ENCODE results near the gene TXNDC2.
"Not testable (repeated sequence)": the region's sequence is repeated elsewhere in the genome, so short reads cannot be mapped to it uniquely, and the experiment has no call there.

TXNDC2 gene

GRCh38 chr18:9878783-9879242 lies 7.0 kb upstream of the TXNDC2 start:
- no peak overlapping the region for H3K4me3 ChIP-seq (ENCODE audit: low read depth in 1 of 5, low read length in 5 of 5)
- no peaks in the 10 kb centered on the region for H3K27me3 ChIP-seq (ENCODE audit: control insufficient read depth in 5 of 5, insufficient read depth in 4 of 5, low read length in 5 of 5)
- no peak overlapping the region for H3K27ac ChIP-seq (ENCODE audit: low read depth, low read length)
- peaks cover 0 to 8% (median 6%) of the 10 kb centered on the region in 5 donors for H3K4me1 ChIP-seq (ENCODE audit: control insufficient read depth in 5 of 5, insufficient read depth in 5 of 5, low read length in 5 of 5)
- H3K36me3 ChIP-seq (ENCODE audit: control insufficient read depth in 5 of 5, insufficient read depth in 5 of 5, low read length in 5 of 5), result no peaks in the 10 kb centered on the region
- no peaks in the 10 kb centered on the region for H3K9me3 ChIP-seq (ENCODE audit: control insufficient read depth in 5 of 5, low read length in 5 of 5)
- no peak overlapping the region for H3K9ac ChIP-seq (ENCODE audit: low read length in 5 of 5)

- Histone ChIP-seq H3K9ac (ENCODE audit: low read length in 5 of 5) (no peak overlapping the region), H3K4me1 (ENCODE audit: control insufficient read depth in 5 of 5, insufficient read depth in 5 of 5, low read length in 5 of 5) (no peaks in the 10 kb centered on the region), H3K36me3 (ENCODE audit: control insufficient read depth in 5 of 5, insufficient read depth in 5 of 5, low read length in 5 of 5) (no peaks in the 10 kb centered on the region), H3K9me3 (ENCODE audit: control insufficient read depth in 5 of 5, low read length in 5 of 5) (no peaks in the 10 kb centered on the region), H3K27me3 (ENCODE audit: control insufficient read depth in 5 of 5, insufficient read depth in 4 of 5, low read length in 5 of 5) (no peaks in the 10 kb centered on the region), H3K27ac (ENCODE audit: low read depth, low read length) (no peak overlapping the region), H3K4me3 (ENCODE audit: low read depth in 1 of 5, low read length in 5 of 5) (no peak overlapping the region)
These were observed 1.7 kb upstream of the TXNDC2 start for GRCh38 chr18:9884090-9884489.

- Histone ChIP-seq H3K9ac (ENCODE audit: low read length in 5 of 5) (no peak overlapping the region), H3K9me3 (ENCODE audit: control insufficient read depth in 5 of 5, low read length in 5 of 5) (no peaks in the 10 kb centered on the region), H3K36me3 (ENCODE audit: control insufficient read depth in 5 of 5, insufficient read depth in 5 of 5, low read length in 5 of 5) (no peaks in the 10 kb centered on the region), H3K27ac (ENCODE audit: low read depth, low read length) (no peak overlapping the region), H3K4me1 (ENCODE audit: control insufficient read depth in 5 of 5, insufficient read depth in 5 of 5, low read length in 5 of 5) (no peaks in the 10 kb centered on the region), H3K4me3 (ENCODE audit: low read depth in 1 of 5, low read length in 5 of 5) (no peak overlapping the region), H3K27me3 (ENCODE audit: control insufficient read depth in 5 of 5, insufficient read depth in 4 of 5, low read length in 5 of 5) (no peaks in the 10 kb centered on the region)
These were observed 1.1 kb upstream of the TXNDC2 start for GRCh38 chr18:9884532-9885140.

GRCh38 chr18:9886005-9886348 lies 204 bp downstream of the TXNDC2 start:
- no peaks in the 10 kb centered on the region for H3K27me3 ChIP-seq (ENCODE audit: control insufficient read depth in 5 of 5, insufficient read depth in 4 of 5, low read length in 5 of 5)
- no peaks in the 10 kb centered on the region for H3K9me3 ChIP-seq (ENCODE audit: control insufficient read depth in 5 of 5, low read length in 5 of 5)
- H3K36me3 ChIP-seq (ENCODE audit: control insufficient read depth in 5 of 5, insufficient read depth in 5 of 5, low read length in 5 of 5), result no peaks in the 10 kb centered on the region
- peaks cover 0 to 4% (median 0%) of the 10 kb centered on the region in 5 donors for H3K4me1 ChIP-seq (ENCODE audit: control insufficient read depth in 5 of 5, insufficient read depth in 5 of 5, low read length in 5 of 5)
- no peak overlapping the region for H3K9ac ChIP-seq (ENCODE audit: low read length in 5 of 5)
- H3K27ac ChIP-seq (ENCODE audit: low read depth, low read length), result no peak overlapping the region
- H3K4me3 ChIP-seq (ENCODE audit: low read depth in 1 of 5, low read length in 5 of 5), result no peak overlapping the region

GRCh38 chr18:9887992-9888391 lies 2.2 kb downstream of the TXNDC2 start:
- Histone ChIP-seq H3K27ac (ENCODE audit: low read depth, low read length) (no peak overlapping the region), H3K9me3 (ENCODE audit: control insufficient read depth in 5 of 5, low read length in 5 of 5) (no peaks in the 10 kb centered on the region), H3K27me3 (ENCODE audit: control insufficient read depth in 5 of 5, insufficient read depth in 4 of 5, low read length in 5 of 5) (no peaks in the 10 kb centered on the region), H3K36me3 (ENCODE audit: control insufficient read depth in 5 of 5, insufficient read depth in 5 of 5, low read length in 5 of 5) (no peaks in the 10 kb centered on the region), H3K4me1 (ENCODE audit: control insufficient read depth in 5 of 5, insufficient read depth in 5 of 5, low read length in 5 of 5) (peaks cover 0 to 4% (median 0%) of the 10 kb centered on the region in 5 donors), H3K9ac (ENCODE audit: low read length in 5 of 5) (no peak overlapping the region), H3K4me3 (ENCODE audit: low read depth in 1 of 5, low read length in 5 of 5) (no peak overlapping the region)

- Histone ChIP-seq H3K9ac (ENCODE audit: low read length in 5 of 5) (no peak overlapping the region), H3K27ac (ENCODE audit: low read depth, low read length) (no peak overlapping the region), H3K4me3 (ENCODE audit: low read depth in 1 of 5, low read length in 5 of 5) (no peak overlapping the region), H3K4me1 (ENCODE audit: control insufficient read depth in 5 of 5, insufficient read depth in 5 of 5, low read length in 5 of 5) (peaks cover 0 to 4% (median 0%) of the 10 kb centered on the region in 5 donors), H3K9me3 (ENCODE audit: control insufficient read depth in 5 of 5, low read length in 5 of 5) (no peaks in the 10 kb centered on the region), H3K36me3 (ENCODE audit: control insufficient read depth in 5 of 5, insufficient read depth in 5 of 5, low read length in 5 of 5) (no peaks in the 10 kb centered on the region), H3K27me3 (ENCODE audit: control insufficient read depth in 5 of 5, insufficient read depth in 4 of 5, low read length in 5 of 5) (no peaks in the 10 kb centered on the region)
These were observed 4.4 kb downstream of the TXNDC2 start for GRCh38 chr18:9890196-9890595.

GRCh38 chr18:9890957-9891356 lies 5.2 kb downstream of the TXNDC2 start:
- Histone ChIP-seq H3K4me1 (ENCODE audit: control insufficient read depth in 5 of 5, insufficient read depth in 5 of 5, low read length in 5 of 5) (peaks cover 0 to 4% (median 0%) of the 10 kb centered on the region in 5 donors), H3K4me3 (ENCODE audit: low read depth in 1 of 5, low read length in 5 of 5) (no peak overlapping the region)

GRCh38 chr18:9891515-9891914 lies 5.7 kb downstream of the TXNDC2 start:
- H3K9me3 ChIP-seq (ENCODE audit: control insufficient read depth in 5 of 5, low read length in 5 of 5); H3K27ac ChIP-seq (ENCODE audit: low read depth, low read length); H3K4me3 ChIP-seq (ENCODE audit: low read depth in 1 of 5, low read length in 5 of 5); H3K36me3 ChIP-seq (ENCODE audit: control insufficient read depth in 5 of 5, insufficient read depth in 5 of 5, low read length in 5 of 5); H3K4me1 ChIP-seq (ENCODE audit: control insufficient read depth in 5 of 5, insufficient read depth in 5 of 5, low read length in 5 of 5); H3K9ac ChIP-seq (ENCODE audit: low read length in 5 of 5); H3K27me3 ChIP-seq (ENCODE audit: control insufficient read depth in 5 of 5, insufficient read depth in 4 of 5, low read length in 5 of 5): not testable (repeated sequence)

More at GRCh38 chr18:9890957-9891356, 5.2 kb downstream of the TXNDC2 start:
- H3K27ac ChIP-seq (ENCODE audit: low read depth, low read length), result no peak overlapping the region
- no peaks in the 10 kb centered on the region for H3K27me3 ChIP-seq (ENCODE audit: control insufficient read depth in 5 of 5, insufficient read depth in 4 of 5, low read length in 5 of 5)
- no peaks in the 10 kb centered on the region for H3K36me3 ChIP-seq (ENCODE audit: control insufficient read depth in 5 of 5, insufficient read depth in 5 of 5, low read length in 5 of 5)
- no peak overlapping the region for H3K9ac ChIP-seq (ENCODE audit: low read length in 5 of 5)
- no peaks in the 10 kb centered on the region for H3K9me3 ChIP-seq (ENCODE audit: control insufficient read depth in 5 of 5, low read length in 5 of 5)

- H3K27ac ChIP-seq (ENCODE audit: low read depth, low read length), result no peak overlapping the region
- H3K9ac ChIP-seq (ENCODE audit: low read length in 5 of 5), result no peak overlapping the region
- H3K4me1 ChIP-seq (ENCODE audit: control insufficient read depth in 5 of 5, insufficient read depth in 5 of 5, low read length in 5 of 5), result peaks cover 0 to 4% (median 0%) of the 10 kb centered on the region in 5 donors
- no peak overlapping the region for H3K4me3 ChIP-seq (ENCODE audit: low read depth in 1 of 5, low read length in 5 of 5)
- H3K36me3 ChIP-seq (ENCODE audit: control insufficient read depth in 5 of 5, insufficient read depth in 5 of 5, low read length in 5 of 5), result no peaks in the 10 kb centered on the region
- H3K27me3 ChIP-seq (ENCODE audit: control insufficient read depth in 5 of 5, insufficient read depth in 4 of 5, low read length in 5 of 5), result no peaks in the 10 kb centered on the region
- no peaks in the 10 kb centered on the region for H3K9me3 ChIP-seq (ENCODE audit: control insufficient read depth in 5 of 5, low read length in 5 of 5)
These were observed 8.8 kb downstream of the TXNDC2 start for GRCh38 chr18:9894454-9895068.

GRCh38 chr18:9897129-9897528 lies 11.4 kb downstream of the TXNDC2 start:
- Histone ChIP-seq H3K9ac (ENCODE audit: low read length in 5 of 5) (no peak overlapping the region), H3K27ac (ENCODE audit: low read depth, low read length) (no peak overlapping the region), H3K4me1 (ENCODE audit: control insufficient read depth in 5 of 5, insufficient read depth in 5 of 5, low read length in 5 of 5) (no peaks in the 10 kb centered on the region), H3K4me3 (ENCODE audit: low read depth in 1 of 5, low read length in 5 of 5) (no peak overlapping the region), H3K27me3 (ENCODE audit: control insufficient read depth in 5 of 5, insufficient read depth in 4 of 5, low read length in 5 of 5) (no peaks in the 10 kb centered on the region), H3K9me3 (ENCODE audit: control insufficient read depth in 5 of 5, low read length in 5 of 5) (no peaks in the 10 kb centered on the region), H3K36me3 (ENCODE audit: control insufficient read depth in 5 of 5, insufficient read depth in 5 of 5, low read length in 5 of 5) (no peaks in the 10 kb centered on the region)
